HG03457 (cell line): ENCODE measurements around the gene TSGA10IP.

Experiments
- ATAC-seq: cut with Tn5 transposase; IDR thresholded peaks from one replicate; pipeline ENCODE4 v1.9.1; 2021; ENCODE audit warnings: moderate number of reproducible peaks; ENCODE audit not compliant: unreplicated experiment

Gene TSGA10IP

GRCh38 chr11:65945430-65945911, at the start of gene TSGA10IP:
TSS of gene TSGA10IP (plus strand) at chr11:65945480. CDS start at chr11:65945676, 196 bp downstream.
- no peak for ATAC-seq

DNA sequence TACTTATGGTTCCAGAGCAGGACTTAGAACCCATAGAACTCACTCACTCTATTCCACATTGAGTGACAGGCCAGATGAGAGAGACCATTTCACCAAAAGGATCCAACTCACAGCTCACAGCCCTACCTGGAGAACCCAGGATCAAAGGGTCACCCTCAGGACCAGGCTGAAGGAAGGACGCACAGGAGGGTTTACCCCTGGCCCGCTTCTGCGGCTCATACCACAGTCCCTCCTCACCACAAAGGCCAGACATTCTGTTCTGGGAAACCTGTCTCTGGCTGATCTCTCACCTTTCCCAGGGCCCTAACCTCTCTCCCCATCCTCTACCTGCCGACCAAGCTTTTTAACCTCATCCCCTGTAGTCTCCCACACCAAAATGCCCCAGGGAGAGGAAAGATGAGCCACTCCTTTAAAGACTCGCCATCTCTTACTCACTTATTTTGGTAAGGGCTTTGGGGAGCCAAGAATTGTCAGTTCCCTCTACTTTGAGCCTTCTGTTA, 49.7 kb upstream of the TSGA10IP start:
- no peak for ATAC-seq

DNA sequence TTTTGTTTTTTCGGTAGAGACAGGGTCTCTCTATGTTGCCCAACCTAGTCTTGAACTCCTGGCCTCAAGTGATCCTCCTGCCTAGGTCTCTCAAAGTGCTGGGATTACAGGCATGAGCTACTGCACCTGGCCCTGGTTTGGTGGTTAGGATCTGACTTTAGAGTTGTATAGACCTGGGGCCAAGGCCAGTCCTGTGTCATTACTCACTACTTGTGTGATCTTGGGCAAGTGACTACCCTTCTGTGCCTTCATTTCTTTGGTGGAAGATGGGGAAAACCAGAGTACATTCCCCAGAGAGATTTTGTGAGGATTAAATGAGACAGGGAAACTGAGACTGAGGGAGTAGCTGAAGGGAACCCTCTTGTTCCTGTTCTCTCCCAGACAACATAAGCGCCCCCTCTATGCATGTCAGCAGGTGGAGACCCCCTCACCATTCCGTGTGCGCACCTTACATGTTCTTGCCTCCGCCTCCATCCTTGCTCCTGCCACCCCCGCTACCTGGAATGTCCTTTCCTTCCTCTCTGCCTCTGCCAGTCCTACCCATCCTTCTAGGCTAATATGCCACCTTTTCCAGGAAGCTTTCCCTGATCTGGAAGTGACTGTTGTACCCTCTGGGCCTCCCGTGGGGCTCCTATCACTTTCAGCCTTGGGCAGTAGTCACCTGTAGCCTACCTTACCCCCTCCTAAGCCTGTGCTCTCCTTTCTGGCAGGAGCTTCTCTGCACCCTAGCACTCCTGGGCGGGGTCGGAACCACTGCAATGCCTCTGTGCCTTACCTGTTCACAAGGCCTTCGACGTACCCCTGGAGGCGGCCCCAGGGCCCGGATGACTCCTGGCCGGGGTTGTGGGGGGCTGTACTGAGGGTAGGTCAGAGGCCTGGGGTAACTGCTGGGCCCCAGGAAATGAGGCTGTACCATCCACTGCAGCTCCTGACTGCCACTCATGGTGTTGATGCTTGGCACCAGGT, 49.0 kb upstream of the TSGA10IP start:
- no peak for ATAC-seq

DNA sequence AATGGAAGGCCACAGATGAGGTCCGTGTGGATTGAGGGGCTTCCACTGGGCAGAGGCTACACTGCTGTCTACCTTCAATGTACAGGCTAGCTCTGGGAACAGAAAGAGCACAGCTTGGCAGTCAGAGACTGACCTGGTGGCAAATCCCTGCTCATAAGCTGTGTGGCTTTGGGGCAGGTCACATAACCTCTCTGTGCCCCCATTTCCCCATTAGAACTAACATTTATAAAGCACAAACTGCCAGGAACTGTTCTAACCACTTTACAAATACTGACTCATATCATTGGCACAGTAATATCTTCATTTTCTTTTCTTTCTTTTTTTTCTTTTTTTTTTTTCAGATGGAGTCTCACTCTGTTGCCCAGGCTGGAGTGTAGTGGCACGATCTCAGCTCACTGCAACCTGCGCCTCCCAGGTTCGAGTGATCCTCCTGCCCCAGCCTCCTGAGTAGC, 48.2 kb upstream of the TSGA10IP start:
- no peak for ATAC-seq

DNA sequence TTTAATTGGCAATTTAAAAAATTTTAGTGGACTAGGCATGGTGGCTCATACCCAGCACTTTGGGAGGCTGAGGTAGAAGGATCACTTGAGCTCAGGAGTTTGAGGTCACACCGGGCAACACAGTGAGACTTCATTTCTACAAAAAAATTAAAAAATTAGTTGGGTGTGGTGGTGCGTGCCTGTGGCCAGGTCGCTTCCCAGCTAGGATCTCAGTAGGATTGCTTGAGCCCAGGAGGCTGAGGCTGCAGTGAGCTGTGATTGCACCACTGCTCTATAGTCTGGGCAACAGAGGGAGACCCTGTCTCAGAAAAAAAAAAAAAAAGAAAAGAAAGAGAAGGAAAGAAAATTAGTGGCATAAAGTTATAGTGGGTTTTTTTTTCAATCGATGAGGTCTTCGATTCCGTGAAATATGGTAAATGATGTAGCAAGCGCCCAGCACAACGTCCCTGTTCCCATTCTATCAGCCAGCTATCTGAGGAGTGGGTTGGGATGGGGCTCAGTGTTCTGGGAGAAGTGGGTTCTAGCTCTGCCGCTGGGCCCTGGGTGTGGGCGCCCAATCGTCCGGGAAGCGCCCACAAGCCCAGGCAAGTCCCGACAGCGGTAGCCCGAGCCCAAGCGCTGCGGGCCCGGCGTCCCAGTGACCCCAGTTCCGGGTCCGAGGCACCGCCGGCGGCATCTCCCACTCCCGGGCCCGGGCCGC, 46.5 kb upstream of the TSGA10IP start:
- ATAC-seq = no peak

DNA sequence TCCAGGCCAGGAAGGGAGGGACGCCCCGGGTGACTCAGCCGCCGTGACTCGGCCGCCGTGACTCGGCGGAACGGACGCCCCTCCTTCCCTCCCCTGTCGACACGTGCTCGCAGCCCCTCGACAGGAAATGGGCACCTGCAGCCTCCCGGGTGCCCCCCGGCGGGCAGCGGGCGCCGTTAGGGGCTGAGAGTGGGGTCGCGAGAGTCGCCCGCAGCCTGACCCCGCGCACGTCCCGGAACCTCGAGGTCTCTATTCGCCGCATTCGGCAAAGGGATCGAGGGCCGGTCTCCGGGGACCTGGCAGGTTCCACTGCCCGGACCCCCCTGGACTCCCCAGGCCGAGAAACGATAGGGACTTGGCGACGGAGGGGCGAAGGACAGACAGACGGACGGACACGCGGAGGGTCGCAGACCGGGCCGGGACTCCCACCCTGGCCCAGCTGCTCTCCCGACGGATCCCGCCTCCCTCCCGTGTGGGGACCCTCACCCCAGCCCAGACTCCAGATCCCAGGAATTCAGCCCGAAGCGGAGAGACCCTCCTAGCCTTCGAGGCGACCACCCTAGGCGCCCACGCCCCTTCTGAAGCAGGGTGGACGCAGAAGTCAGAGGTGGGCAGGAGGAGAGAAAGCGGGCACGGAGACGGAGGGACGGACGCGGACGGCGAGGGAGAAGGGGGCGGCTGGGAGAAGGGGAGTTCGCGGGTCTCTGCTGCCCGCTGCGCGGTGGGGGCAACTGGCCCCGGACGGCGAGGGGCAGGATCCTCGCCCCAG, 45.7 kb upstream of the TSGA10IP start:
- no peak for ATAC-seq

- peak; percentile 62 for ATAC-seq
Measured at GRCh38 chr11:65900125-65900898, 45.0 kb upstream of the TSGA10IP start, which contains the start of gene FOSL1. TSS of gene FOSL1 (minus strand) at chr11:65900388. CDS start at chr11:65900339, 49 bp downstream.

GRCh38 chr11:65900899-65901180, 44.4 kb upstream of the TSGA10IP start:
- ATAC-seq = no peak

DNA sequence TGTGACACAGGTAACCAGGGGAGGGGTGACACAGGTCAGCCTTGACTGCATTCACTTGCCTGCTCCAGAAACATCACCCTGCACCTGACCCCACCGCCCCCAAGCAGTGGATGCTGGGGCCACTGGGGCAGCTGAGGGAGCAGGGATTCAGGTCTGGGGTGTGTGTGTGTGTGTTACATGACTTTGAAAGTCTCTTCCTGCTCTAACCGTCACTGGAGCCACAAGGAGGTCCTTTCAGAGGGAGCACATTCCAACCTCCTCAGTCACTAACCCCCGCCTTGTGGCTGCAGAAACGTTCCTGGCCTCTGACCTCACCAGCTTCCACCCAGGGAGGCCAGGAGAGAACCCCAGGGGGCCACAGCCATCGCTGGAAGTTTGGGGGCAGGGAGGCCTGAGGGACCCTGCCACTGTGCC, 42.2 kb upstream of the TSGA10IP start:
- no peak for ATAC-seq

DNA sequence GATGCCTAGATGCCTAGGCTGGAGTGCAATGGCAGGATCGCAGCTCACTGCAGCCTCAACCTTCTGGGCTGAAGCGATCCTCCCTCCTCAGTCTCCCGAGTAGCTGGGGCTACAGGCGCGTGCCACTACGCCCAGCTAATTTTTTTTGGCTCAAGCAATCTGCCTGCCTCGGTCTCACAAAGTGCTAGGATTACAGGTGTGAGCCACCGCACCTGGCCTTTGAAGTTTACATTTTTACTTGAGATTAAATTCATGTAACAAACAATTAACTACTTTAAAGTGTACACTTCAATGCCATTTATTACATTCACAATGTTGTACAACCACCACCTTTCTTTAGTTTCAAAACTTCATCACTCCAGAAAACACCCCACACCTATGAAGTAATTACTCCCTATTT, 41.6 kb upstream of the TSGA10IP start:
- ATAC-seq = no peak

DNA sequence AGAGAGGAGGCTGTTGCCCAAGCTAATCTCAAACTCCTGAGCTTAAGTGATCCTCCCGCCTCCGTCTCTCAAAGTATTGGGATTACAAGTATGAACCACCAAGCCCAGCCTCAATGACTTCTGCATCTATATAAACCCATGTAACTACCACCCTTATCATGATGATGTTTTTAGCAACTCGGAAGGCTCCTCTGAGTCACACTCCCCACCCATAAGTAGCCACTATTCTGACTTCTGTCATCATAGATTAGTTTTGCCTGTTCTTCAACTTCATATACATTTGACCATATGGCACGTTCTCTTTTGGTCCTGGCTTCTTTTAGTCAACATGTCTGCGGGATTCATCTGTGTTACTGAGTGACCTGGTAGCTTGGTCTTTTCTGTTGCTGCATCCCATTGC, 38.7 kb upstream of the TSGA10IP start:
- ATAC-seq = no peak

DNA sequence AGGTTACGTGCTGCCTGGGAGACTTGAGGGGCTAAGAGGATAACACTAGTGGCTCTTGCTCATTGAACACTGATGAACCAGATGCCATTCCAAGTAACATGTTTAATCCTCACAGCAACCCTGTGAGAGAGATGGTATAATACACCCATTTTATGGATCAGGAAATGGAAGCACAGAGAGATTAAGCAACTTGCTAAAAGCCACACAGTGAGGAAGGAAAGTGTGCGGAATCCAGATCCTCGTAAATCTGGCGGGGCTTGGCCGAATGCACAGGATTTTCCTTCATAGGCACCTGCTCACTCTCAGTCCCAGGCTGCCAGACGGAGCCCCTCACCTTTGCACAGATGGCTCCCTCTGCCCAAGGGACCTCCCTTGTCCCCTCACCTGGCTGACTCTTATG, 37.4 kb upstream of the TSGA10IP start:
- no peak for ATAC-seq

- ATAC-seq = no peak
Measured at GRCh38 chr11:65911682-65912568, 33.4 kb upstream of the TSGA10IP start.

GRCh38 chr11:65912845-65913244, 32.4 kb upstream of the TSGA10IP start:
- no peak for ATAC-seq

DNA sequence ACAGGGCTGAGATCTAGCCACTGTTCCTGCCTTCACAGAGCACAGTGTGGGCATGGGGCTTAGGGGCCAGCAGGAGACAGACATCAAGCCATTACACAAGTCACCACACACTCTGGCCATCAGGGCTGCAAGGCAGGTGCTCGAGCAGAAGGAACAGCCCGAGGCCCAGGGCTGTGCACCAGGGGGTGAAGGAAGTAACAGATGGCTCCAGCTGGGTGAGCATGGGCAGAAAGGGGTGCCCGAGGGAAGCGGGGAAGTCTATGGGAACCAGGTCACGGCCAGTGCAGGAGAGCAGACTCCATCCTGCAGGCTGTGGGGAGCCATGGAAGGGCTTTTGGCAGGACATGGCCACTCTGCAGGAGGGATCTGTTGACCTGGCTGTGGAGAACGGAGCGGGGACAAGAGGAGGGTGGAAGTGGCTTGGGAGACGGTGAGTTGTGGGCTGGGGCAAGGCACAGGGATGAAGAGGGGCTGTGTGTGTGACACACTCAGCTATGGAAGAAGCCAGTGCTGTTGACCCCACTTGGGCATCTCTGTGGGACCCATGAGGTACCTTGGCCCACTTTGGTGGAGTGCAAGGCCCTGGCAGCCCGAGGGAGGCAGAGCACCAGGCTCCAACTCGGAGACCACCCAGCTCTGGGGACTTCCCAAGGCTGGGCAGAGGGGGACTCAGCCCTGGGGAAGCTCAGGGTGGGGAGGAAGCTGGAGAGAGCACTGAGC, 30.0 kb upstream of the TSGA10IP start:
- ATAC-seq = no peak

DNA sequence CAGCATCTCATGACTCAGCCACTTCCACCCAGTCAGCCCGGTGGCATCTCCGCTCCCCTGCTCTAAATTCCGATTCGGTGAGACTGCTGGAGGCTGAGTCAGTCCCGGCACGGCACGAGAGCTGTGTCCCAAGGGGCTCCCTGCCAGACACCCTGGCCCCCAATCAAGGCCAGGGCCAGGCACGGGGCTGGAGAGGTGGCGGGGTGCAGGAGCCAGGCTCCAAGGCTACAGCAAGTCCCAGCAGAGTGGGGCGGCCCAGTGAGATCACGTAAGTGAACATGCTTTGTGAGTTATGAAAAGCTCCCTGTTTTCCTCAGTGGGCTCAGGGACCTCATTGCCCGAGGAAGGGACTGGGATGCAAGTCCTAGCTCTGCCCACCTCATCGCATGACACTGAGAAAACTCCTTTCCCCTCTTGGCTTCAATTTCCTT, 29.4 kb upstream of the TSGA10IP start:
- ATAC-seq = no peak

DNA sequence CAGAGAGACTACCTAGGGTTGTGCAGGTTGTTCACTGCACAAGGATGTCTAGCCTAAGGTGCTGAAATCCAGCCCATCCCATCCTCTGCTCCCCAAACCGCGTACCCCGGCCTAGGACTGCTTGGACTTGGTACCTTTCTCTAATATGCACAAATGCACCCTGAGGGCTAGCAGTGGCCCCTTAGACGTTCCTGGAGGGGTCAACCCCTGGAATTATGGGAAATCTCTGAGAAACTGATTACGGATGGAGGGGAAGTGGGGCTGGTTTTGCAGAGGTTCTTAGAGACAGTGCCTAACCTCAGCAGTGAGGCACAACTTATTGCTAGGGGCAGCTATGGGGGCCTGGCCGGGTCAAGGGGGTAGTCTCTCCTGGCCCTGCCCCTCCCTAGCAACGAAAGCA, 28.9 kb upstream of the TSGA10IP start:
- ATAC-seq = no peak

DNA sequence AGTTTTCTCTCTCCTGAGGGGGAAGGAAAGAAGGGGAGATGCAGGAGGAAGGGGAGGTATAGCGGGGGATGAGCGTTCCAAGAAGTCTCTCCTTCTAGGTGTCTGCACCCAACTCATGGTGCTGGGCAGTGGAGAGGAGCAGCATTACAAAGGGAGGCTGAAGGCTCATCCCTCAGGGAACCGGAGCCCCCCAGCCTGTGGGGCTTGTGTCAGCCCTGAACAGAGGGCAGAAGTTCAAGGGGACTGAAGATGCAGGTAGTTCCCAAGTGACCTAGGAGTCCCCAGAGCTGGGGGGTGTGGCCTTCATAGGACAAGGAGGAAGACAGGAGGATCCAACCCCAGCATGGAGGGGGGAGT, 28.2 kb upstream of the TSGA10IP start:
- ATAC-seq = no peak
